Mesendoderm (in vitro differentiated cells): ENCODE results near the gene STAMBPL1.
A peak's percentile ranks its signal among the peaks of the same experiment; 100 is the strongest.

Source experiments
- DNase-seq: peaks from one replicate; pipeline ENCODE4 v3.0.0; 2013
- H2AK5ac ChIP-seq: 2 replicates; pipeline ENCODE4 v1.6.1; 2013; ENCODE audit warnings: low read length, inconsistent platforms
- H2BK120ac ChIP-seq: 2 replicates; pipeline ENCODE4 v1.6.1; 2013; ENCODE audit warnings: low read depth, mild to moderate bottlenecking, low read length, moderate library complexity, mixed read lengths
- H2BK15ac ChIP-seq: replicated peaks from 2 replicates; pipeline ENCODE4 v1.6.1; 2013; ENCODE audit warnings: low read depth, mild to moderate bottlenecking, moderate library complexity
- H2BK5ac ChIP-seq: 2 replicates; pipeline ENCODE4 v1.6.1; 2013; ENCODE audit warnings: low read length, inconsistent platforms
- H3K18ac ChIP-seq: 2 replicates; pipeline ENCODE4 v1.6.1; 2013; ENCODE audit warnings: mild to moderate bottlenecking, low read length, mixed read lengths
- H3K23ac ChIP-seq: one replicate; pipeline ENCODE4 v1.6.1; 2013; ENCODE audit warnings: low read length
- H3K27ac ChIP-seq: 2 replicates; pipeline ENCODE4 v1.5.1; 2013; ENCODE audit warnings: low read depth, mild to moderate bottlenecking, inconsistent platforms, low read length, moderate library complexity
- H3K27me3 ChIP-seq: 2 replicates; pipeline ENCODE4 v1.6.1; 2013; ENCODE audit warnings: low read length, control low read depth, mild to moderate bottlenecking, inconsistent platforms; ENCODE audit not compliant: insufficient read depth, poor library complexity
- H3K36me3 ChIP-seq: 2 replicates; pipeline ENCODE4 v1.6.1; 2013; ENCODE audit warnings: low read length, inconsistent platforms; ENCODE audit not compliant: control insufficient read depth, insufficient read depth
- H3K4ac ChIP-seq: one replicate; pipeline ENCODE4 v1.6.1; 2013; ENCODE audit warnings: low read depth, mild to moderate bottlenecking, low read length, moderate library complexity
- H3K4me1 ChIP-seq: 2 replicates; pipeline ENCODE4 v1.6.1; 2013; ENCODE audit warnings: low read depth, low read length, inconsistent platforms; ENCODE audit not compliant: control insufficient read depth
- H3K4me2 ChIP-seq: 2 replicates; pipeline ENCODE4 v1.6.1; 2013; ENCODE audit warnings: low read length
- H3K4me3 ChIP-seq: 2 replicates; pipeline ENCODE4 v1.5.1; 2013; ENCODE audit warnings: mild to moderate bottlenecking, low read length
- H3K56ac ChIP-seq: one replicate; pipeline ENCODE4 v1.6.1; 2013; ENCODE audit warnings: low read length
- H3K79me1 ChIP-seq: 2 replicates; pipeline ENCODE4 v1.6.1; 2013; ENCODE audit warnings: low read length, inconsistent platforms
- H3K79me2 ChIP-seq: 2 replicates; pipeline ENCODE4 v1.6.1; 2013; ENCODE audit warnings: mild to moderate bottlenecking, low read length; ENCODE audit not compliant: control insufficient read depth, insufficient read depth
- H3K9ac ChIP-seq: 2 replicates; pipeline ENCODE4 v1.6.1; 2013; ENCODE audit warnings: low read length, inconsistent platforms
- H4K5ac ChIP-seq: one replicate; pipeline ENCODE4 v1.6.1; 2013; ENCODE audit warnings: low read length
- H4K8ac ChIP-seq: one replicate; pipeline ENCODE4 v1.6.1; 2013; ENCODE audit warnings: low read depth, mild to moderate bottlenecking, control low read depth, low read length, moderate library complexity
- WGBS: extraction: QIAGEN DNeasy Blood & Tissue Kit; methylation state at CpG from one replicate; pipeline ENCODE4 v1.1.7; 2013; ENCODE audit warnings: low lambda C conversion rate, missing lambda C conversion rate; ENCODE audit not compliant: insufficient coverage; ENCODE audit errors: extremely low coverage; 5-methylcytosine and 5-hydroxymethylcytosine counted together

STAMBPL1 gene

DNA sequence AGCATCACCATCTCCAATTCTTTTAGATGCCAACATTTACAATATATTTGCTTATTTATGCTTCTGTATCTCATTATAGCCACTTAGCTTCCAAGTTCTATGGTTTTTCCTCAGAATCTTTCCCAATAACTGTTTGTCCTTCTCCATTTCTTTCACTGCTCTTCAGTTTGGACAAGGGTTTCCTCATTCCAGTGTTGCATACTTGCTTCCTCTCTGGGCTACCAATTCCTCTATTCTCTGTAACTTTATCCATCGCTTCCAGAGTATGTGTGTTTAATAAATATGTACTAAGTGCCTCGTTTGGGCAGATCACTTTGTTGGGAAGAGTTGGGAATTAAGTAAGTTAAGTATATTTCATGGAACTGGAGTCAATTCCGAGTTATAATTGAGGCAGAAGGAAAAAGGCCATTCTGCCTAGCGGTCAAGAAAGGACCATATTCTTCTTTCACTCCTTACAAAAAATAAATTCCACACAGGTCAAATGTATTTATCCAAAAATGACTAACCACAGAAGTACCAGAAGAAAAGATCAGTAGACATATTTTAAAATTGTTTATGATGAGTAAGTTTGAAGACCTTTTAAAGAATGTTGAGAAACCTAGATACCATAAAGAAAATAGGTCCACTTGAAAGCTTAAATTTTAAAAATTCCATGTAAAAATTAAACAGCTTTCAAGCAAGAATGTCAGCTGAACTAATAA is 10.8 kb downstream of the STAMBPL1 start:
- Histone ChIP-seq H4K5ac (no peak overlapping the region), H3K27ac (no peak overlapping the region), H3K56ac (no peak overlapping the region), H3K27me3 (no peaks in the 10 kb centered on the region), H3K79me2 (no peaks in the 10 kb centered on the region), H3K23ac (no peak overlapping the region), H2BK5ac (no peak overlapping the region), H2BK15ac (no peak overlapping the region), H3K36me3 (no peaks in the 10 kb centered on the region), H3K4me2 (no peak overlapping the region), H2BK120ac (no peak overlapping the region), H4K8ac (no peak overlapping the region), H3K4me1 (no peaks in the 10 kb centered on the region), H3K4me3 (no peak overlapping the region), H3K18ac (no peak overlapping the region), H3K4ac (no peak overlapping the region), H2AK5ac (no peak overlapping the region), H3K79me1 (no peaks in the 10 kb centered on the region), H3K9ac (no peak overlapping the region)
- DNase-seq, result no peak
- no CpG with 5 or more reads among the region's 4 CpGs for WGBS

GRCh38 chr10:88892222-88892967 is 12.3 kb downstream of the STAMBPL1 start:
- H3K27me3 ChIP-seq, result no peaks in the 10 kb centered on the region
- no peak overlapping the region for H3K4ac ChIP-seq
- no peak overlapping the region for H4K5ac ChIP-seq
- H3K4me1 ChIP-seq, result peaks cover 2% of the 10 kb centered on the region
- no peak overlapping the region for H3K9ac ChIP-seq
- H3K79me2 ChIP-seq, result no peaks in the 10 kb centered on the region
- H3K4me2 ChIP-seq, result no peak overlapping the region
- H2BK5ac ChIP-seq, result no peak overlapping the region
- no peaks in the 10 kb centered on the region for H3K36me3 ChIP-seq
- no peak overlapping the region for H3K4me3 ChIP-seq
- no peak overlapping the region for H3K23ac ChIP-seq
- no peak overlapping the region for H4K8ac ChIP-seq
- no peaks in the 10 kb centered on the region for H3K79me1 ChIP-seq
- H2AK5ac ChIP-seq, result no peak overlapping the region
- H3K56ac ChIP-seq, result no peak overlapping the region
- H2BK120ac ChIP-seq, result no peak overlapping the region
- H3K18ac ChIP-seq, result no peak overlapping the region
- no peak overlapping the region for H3K27ac ChIP-seq
- H2BK15ac ChIP-seq, result no peak overlapping the region
- WGBS, result no CpG with 5 or more reads among the region's 2 CpGs
- no peak for DNase-seq

GRCh38 chr10:88893611-88894010 is 13.6 kb downstream of the STAMBPL1 start:
- H3K56ac ChIP-seq, result no peak overlapping the region
- H3K79me2 ChIP-seq, result no peaks in the 10 kb centered on the region
- H3K4ac ChIP-seq, result no peak overlapping the region
- no CpG with 5 or more reads among the region's 3 CpGs for WGBS
- H3K4me3 ChIP-seq, result no peak overlapping the region
- H3K4me1 ChIP-seq, result peaks cover 2% of the 10 kb centered on the region
- no peak overlapping the region for H3K4me2 ChIP-seq
- no peak overlapping the region for H2BK15ac ChIP-seq
- H3K79me1 ChIP-seq, result no peaks in the 10 kb centered on the region
- no peak overlapping the region for H3K9ac ChIP-seq
- no peak overlapping the region for H3K23ac ChIP-seq
- H2BK120ac ChIP-seq, result no peak overlapping the region
- H3K27ac ChIP-seq, result no peak overlapping the region
- no peak overlapping the region for H4K8ac ChIP-seq
- H2BK5ac ChIP-seq, result no peak overlapping the region
- no peak overlapping the region for H4K5ac ChIP-seq
- H3K18ac ChIP-seq, result no peak overlapping the region
- DNase-seq, result no peak
- H3K27me3 ChIP-seq, result no peaks in the 10 kb centered on the region
- no peaks in the 10 kb centered on the region for H3K36me3 ChIP-seq
- no peak overlapping the region for H2AK5ac ChIP-seq

DNA sequence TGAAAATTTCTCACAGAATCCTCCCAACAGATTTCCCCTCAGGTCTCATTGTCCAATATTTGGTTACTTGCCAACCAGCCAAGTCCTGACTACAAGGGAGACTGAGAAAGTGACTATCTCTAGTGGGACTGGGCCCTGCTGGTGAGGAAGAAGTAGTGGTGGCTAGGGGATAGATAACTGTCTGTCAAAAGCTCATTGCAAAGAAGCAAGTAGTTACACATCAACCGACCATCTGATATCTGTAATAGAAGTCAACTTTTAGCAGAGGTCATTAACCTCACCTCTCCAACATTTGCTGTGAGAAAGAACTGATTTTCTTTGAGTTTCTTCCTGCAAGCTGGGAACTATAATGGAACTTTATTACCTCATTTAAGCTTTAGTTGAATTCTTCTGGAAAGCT is 15.2 kb downstream of the STAMBPL1 start:
- Histone ChIP-seq H4K5ac (no peak overlapping the region), H2BK15ac (no peak overlapping the region), H4K8ac (no peak overlapping the region), H3K18ac (no peak overlapping the region), H3K4me3 (no peak overlapping the region), H3K4me1 (peaks cover 2% of the 10 kb centered on the region), H3K4ac (no peak overlapping the region), H3K9ac (no peak overlapping the region), H2BK120ac (no peak overlapping the region), H2AK5ac (no peak overlapping the region), H3K79me1 (no peaks in the 10 kb centered on the region), H3K4me2 (no peak overlapping the region), H3K27ac (no peak overlapping the region), H3K79me2 (no peaks in the 10 kb centered on the region), H3K36me3 (no peaks in the 10 kb centered on the region), H2BK5ac (no peak overlapping the region), H3K27me3 (no peaks in the 10 kb centered on the region), H3K56ac (no peak overlapping the region), H3K23ac (no peak overlapping the region)
- no peak for DNase-seq
- WGBS, result no CpG with 5 or more reads among the region's 1 CpG

GRCh38 chr10:88896372-88896993 is 16.4 kb downstream of the STAMBPL1 start:
- H3K18ac ChIP-seq, result peak overlapping the region; percentile 64
- H3K79me1 ChIP-seq, result no peaks in the 10 kb centered on the region
- no peak overlapping the region for H3K23ac ChIP-seq
- H3K4me3 ChIP-seq, result no peak overlapping the region
- DNase-seq, result no peak
- H4K5ac ChIP-seq, result no peak overlapping the region
- no peaks in the 10 kb centered on the region for H3K27me3 ChIP-seq
- peaks cover 2% of the 10 kb centered on the region for H3K4me1 ChIP-seq
- no peak overlapping the region for H3K27ac ChIP-seq
- no peak overlapping the region for H3K9ac ChIP-seq
- H2BK15ac ChIP-seq, result no peak overlapping the region
- no peak overlapping the region for H2AK5ac ChIP-seq
- no peak overlapping the region for H3K56ac ChIP-seq
- no peak overlapping the region for H3K4me2 ChIP-seq
- H2BK120ac ChIP-seq, result no peak overlapping the region
- no peaks in the 10 kb centered on the region for H3K79me2 ChIP-seq
- no peak overlapping the region for H2BK5ac ChIP-seq
- no CpG with 5 or more reads among the region's 4 CpGs for WGBS
- no peak overlapping the region for H3K4ac ChIP-seq
- H3K36me3 ChIP-seq, result no peaks in the 10 kb centered on the region
- peak overlapping the region; percentile 56 for H4K8ac ChIP-seq
